ENCODE measurements around the gene VGF.

The VGF gene

GRCh38 chr7:101185258-101185839 is 20.0 kb upstream of the VGF start:
- no peak for DNase-seq

GRCh38 chr7:101180130-101180755 is 14.9 kb upstream of the VGF start, which contains the start of gene NAT16:
TSS of gene NAT16 (minus strand) at chr7:101180293. CDS start at chr7:101174807, 5,486 bp downstream.
- no peak for DNase-seq

GRCh38 chr7:101179713-101180112 is 14.3 kb upstream of the VGF start:
- no peak for DNase-seq

- no peak for DNase-seq
Observed at GRCh38 chr7:101179117-101179516, 13.7 kb upstream of the VGF start.

DNA sequence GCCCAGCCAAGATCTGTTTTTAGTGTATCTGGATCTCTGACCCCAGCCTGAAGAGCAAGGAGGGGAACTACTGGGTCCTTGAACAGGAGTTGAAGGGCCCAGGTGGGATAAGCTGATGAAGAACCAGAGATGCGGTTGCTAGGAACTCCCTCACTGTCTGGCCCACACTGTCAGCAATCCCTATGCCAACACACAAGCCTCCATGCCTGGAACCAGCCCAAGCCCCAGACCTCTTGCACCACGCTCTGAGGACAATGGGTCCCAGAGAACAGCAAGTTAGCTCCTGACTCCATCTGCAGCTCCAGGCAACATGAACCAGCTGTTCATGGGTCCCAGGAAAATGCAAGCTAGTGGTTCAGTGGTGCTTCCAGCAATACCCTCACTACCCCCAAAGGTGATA is 12.3 kb upstream of the VGF start:
- no peak for DNase-seq

DNA sequence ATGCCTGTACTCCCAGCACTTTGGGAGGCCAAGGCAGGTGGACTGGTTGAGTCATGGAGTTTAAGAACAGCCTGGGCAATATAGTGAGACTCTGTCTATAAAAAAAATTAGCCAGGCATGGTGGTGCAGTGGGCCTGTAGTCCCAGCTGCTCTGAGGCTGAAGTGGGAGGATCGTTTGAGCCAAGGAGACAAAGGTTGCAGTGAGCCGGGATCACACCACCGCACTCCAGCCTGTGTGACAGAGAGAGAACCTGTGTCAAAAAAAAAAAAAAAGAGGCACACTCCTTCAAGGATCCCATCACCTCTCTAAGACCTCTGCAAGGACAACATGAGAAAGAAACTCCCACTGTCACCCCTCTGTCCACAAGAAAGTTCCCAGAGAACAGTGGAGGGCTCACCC is 10.3 kb upstream of the VGF start:
- no peak for DNase-seq

DNA sequence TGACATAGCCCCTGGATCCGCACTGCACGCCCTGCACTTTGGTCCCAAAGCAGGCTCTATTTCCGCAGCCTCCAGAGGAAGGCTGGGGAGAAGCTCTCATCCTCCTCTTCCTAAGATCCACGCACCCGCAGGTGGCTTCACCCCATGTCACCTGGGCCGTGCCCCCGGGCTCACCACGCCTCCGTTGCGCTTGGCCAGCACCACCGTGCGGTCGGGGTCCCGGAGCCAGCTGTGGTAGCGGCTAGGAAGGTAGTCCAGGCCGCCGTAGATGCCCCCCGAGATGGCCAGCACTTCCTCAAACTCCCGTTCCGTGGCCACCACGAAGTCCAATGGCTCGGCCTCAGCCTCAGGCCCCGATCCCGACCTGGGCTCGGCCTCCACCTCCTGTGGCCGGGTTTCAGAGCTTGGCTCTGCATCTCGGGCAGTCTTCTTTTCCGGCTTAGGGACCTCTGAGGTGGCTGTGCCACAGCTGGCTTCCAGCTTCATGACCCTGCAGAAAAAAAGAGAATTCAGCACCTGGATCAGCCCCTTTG is 9.0 kb upstream of the VGF start:
- no peak for DNase-seq

DNA sequence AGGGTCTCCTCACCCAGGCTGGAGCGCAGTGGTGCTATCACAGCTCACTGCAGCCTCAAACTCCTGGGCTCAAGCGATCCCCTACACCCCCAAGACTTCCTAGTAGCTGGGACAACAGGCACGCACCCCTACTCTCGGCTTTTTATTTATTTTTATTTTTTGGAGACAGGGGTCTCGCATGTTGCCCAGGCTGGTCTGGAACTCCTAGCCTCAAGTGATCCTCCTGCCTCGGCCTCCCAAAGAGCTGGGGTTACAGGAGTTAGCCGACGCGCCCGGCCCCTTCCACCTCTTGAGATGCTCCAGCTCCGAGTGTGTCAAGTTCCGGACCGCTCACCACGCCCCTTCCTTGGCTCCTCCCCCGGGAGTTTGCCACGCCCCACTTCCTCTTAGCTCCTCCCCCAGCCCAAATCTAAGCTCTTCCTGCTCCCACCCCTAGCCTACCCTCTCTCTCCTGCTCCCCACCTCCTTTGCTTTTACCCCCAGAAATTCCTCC is 8.4 kb upstream of the VGF start:
- peak; percentile 65 to 77 for DNase-seq

DNA sequence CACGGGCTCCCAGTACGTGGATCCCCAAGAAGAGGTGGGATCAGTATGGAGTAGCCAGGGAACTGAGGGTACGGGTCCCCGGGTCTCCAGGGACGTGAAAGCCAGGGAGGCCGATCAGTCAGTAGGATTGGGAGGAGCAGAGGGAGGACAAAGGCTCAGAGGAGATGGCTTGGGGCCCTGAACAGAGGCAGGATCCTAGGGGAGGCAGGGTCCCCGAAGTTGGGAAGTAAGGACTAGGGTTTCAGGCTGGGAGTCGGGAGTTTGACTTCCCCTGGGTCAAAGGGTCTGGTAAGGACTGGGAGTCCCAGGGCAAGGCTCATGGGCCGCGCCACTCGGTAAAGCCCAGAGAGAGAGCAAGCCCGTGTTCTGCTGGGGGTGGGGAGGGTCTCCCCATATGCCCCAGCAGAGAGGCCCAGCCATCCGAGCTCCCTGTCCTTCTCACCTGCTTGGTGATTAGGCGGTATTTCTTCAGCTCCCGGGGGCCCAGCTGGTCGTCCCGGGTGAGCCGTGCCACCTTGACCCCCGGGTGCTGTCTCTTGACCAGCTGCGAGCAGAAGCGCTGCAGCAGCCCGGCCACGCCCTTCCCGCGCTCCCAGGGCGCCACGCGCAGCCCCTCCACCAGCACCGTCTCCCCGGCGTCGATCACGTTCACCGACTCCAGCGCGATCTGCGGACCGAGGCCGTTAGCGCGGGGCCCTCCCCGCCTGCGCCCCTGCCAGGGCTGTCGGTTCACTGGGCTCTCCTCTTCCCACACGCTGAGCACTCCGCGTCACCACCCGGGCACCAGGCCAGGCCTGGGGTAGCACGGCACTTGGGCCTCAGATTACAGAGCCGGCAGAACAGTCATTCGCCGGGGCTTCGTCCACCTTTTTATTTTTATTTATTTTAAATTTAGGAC is 7.7 kb upstream of the VGF start:
- no peak for DNase-seq

DNA sequence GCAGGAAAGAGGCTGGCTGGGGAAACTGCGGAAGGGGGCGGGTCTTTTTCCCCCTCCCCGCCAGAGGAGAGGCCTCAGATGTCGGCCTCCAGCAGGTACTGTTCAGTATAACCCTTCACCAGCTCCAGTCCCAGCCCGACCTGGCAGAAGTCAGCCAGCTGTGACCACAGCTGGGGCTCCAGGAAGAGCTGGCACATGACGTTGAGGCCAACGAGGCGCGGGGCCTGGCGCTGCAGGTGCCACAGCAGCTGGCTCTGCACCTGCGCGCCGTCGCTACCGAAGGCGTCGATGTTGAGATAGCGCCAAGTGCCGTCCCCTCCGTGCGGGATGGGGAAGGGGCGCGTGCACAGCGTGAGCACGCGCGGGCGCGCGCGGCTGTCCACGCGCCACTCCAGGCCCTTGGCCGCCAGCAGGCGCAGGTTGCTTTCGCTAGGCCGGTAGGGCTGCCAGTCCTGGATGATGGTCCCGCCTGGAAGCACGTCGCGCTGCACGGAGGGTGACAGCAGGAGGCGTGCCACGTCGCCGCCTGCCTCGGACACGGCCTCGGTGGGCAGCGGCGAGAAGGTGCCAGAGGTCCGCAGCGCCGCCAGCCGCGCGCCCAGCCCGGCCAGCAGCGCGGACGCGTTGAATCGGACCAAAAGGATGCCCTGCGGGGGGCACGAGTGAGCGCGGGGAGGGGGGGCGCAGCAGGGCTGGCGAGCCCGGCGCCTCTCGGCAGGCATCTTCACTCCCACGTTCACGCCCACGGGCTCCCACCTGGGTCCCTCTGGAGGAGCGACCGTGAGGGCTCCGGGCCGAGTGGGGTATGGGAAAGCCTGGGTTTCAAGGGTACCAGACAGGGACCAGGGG is 6.9 kb upstream of the VGF start:
- DNase-seq: peak in 1 of 2 donors; percentile 42

GRCh38 chr7:101171442-101171837 is 6.1 kb upstream of the VGF start:
- no peak for DNase-seq

DNA sequence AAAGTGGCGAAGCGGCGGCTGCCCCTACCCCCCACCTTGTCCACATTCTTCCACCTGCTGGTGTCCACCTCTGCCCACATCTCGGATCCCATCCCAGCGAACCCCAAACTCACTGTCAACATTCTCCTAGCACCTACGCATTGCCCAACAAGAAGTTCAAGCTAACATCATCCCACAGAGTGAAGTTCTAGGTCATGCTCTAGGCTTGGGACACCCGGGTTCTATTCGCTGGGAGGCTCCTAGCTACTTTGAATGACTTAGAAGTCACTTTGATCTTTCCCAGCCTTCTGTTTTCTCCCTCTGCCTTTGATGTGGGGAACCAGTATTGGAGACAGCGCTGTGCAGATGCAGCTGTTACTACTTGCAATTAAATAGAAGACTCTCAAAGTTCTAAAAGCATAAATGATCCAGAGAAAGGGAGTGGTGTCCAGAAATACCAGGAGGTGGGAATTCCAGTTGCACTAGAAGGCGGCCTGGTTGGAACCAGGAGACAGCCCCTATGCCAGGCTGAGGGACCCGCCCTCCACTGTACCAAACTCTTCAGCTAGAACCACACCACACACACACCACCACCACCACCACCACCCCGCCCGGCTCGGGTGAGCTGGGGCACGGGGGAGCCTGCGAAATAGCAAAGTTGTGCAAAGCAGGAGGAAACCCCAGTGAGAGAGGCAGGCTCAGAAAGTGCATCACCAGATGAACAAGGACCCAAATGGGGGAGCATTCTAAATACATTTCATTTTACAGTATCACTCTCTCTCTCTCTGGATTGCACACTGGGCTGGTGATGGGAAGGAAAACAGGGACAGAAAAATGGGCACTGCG is 5.5 kb upstream of the VGF start:
- DNase-seq: peak in 1 of 2 donors; percentile 18

GRCh38 chr7:101169838-101170551 is 4.6 kb upstream of the VGF start:
- DNase-seq: peak; percentile 78 to 84

DNA sequence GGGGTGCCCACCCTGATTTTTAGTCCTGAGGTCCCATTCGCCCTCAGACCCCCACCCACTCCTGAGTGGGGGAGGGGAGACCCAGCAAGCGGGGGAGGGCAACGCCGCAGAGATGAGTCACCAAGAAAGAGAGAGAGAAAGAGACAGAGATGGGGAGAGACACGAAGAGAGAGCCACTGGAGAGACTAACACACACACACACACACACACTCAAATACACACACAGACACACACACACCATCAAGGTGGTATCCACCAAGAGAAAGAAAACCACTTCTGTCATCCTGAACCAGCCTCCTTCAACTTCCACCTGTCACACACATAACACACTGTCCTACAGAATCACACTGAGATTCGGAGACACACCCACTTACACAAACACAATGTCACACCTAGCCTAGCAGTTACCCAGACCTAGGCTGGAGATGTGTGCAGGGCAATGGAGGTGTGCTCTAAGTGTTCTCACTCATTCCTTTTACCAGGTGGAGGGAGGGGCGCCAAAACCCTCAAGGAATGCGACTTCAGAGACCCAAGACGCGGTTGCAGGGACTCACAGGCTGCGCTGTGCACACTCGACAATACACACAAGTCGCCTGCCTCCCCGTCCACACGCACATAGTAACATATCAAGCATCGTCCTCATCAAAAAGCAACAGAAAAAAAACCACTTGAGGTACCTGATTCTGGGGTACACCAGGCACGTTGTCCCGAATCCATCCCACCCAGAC is 3.9 kb upstream of the VGF start:
- DNase-seq: no peak

DNA sequence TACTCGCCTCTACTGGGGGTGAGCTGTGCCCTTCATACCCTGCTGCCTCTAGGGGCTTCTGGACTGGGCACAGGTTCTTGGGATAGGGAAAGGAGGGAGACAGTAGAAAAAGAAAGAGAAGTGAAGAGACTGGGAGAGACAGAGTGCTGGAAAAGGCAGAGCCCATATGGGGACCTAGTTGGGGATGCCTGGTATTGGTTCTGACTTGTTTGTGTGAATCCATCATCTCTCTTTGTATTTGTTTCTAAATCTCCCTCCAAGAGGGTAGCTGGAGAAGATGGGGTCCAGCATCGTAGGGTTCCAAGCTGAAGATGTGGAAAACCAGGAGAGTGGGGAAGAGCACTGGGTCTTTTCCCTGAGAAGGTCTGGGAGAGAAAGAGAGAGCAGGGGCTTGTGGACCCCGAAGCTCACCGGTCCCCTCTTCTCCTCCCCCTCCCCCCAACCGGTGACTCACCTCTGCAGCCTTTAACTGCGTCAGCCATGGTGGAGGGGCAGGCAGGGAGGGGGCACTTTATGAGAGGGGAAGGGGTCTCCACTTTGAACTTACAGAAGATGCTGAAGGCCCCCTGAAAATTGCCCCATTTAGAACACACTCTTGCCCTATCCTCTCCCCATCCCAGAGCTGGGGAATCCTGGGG is 3.2 kb upstream of the VGF start:
- no peak for DNase-seq

DNA sequence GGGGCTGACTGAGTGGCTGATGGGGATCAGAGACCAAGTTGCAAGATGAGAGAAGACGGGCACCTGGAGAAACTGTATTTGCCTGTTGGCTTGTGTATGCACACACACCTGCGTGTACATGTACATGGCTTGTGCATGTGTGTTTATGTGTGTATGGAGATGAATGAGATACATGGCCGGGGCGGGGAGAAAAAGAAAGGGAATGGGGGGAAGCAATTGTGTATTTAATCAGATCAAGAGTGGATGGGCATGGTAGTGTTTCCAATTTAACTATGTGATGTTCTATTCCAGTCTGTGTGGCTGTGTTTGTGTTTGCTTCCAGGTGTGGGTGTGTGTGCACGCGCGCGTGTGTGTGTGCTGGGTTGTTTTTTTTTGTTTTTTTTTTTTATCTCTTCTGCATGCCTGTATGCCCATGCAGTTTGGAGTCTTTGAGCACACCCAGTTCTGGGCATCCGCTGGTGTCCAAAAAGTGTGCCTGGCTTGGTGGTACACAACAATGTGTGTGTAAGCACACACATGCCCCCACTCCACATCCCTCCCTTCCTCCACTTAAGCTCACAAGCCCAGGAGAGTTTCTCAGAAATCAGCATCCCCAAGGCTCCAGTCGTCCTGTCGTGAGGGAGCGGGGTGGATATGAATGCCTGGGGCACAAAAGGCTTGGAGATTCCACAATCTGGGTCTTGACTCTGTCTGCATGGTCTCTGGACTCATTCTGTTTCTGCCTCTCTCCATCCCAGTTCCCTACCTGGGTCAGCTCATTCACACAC is 2.5 kb upstream of the VGF start:
- no peak for DNase-seq

DNA sequence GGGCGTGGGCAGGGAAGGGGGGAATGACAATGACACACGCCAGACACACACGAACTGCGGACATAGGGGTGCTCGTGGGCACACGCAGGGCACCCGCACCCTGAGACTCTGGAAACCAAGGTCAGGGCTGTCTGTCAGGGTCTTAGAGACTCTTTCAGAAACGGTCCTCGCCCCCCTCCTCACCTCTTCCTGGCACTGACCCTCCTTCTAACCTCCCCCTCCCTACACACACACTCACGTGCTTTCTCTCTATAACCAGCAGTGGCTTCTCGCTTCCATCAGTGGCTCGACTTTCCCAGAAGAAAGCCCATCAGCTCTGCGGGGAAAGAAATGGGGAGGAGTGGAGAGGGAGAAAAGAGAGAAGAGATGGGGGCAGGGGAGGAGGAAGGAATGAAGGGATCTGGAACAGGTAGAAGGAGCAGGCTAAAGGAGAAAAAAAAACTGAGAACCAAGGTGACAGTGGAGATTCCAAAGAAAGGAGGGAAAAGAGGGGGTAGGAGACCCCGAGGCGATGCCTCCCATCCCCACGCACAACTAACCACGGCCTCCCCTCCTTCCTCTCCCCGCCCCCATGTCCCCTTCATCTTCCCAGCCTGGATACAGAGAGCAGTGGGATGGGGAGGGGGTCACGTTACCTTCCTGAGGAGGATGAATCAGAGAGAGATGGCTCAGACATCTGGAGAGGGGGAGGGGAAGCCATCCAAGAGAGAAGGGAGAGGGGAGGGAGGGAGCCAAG is 1.7 kb upstream of the VGF start:
- no peak for DNase-seq

DNA sequence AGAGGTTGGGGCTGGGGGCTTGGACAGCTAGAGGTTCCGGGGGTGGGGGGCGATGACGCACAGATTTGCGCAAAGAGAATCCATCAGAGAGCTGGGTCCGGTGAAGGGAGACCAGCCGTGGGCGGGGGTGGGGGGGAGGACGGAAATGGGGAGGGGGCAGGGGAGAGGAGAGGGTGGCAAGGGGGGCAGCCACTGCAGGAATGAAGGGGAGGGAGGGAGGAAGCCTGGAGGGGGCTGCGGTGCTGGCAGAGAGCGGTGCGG is 1.2 kb upstream of the VGF start:
- DNase-seq: no peak
